NCI-H2107 (cell line): ENCODE data around the gene OR5AN1.
"Not testable (repeated sequence)": the region's sequence is repeated elsewhere in the genome, so short reads cannot be mapped to it uniquely, and the experiment has no call there.

Experiments used
- DNase-seq: peaks from one replicate; lab custom pipeline; 2025; lab: John Stamatoyannopoulos, UW

OR5AN1 gene

GRCh38 chr11:59358595-59358994 lies at the start of gene OR5AN1:
Gene OR5AN1 (plus strand): TSS chr11:59358895. CDS start chr11:59364459, 5,564 bp downstream.
- no peak for DNase-seq

- DNase-seq, result no peak
These were observed 23.7 kb upstream of the OR5AN1 start for GRCh38 chr11:59335001-59335400.

GRCh38 chr11:59336176-59336575 lies 22.5 kb upstream of the OR5AN1 start:
- no peak for DNase-seq

GRCh38 chr11:59336931-59337330 lies 21.8 kb upstream of the OR5AN1 start:
- DNase-seq, result no peak

- not testable (repeated sequence) for DNase-seq
These were observed 9.0 kb upstream of the OR5AN1 start for GRCh38 chr11:59349657-59350056.

- no peak for DNase-seq
These were observed 3.5 kb upstream of the OR5AN1 start for GRCh38 chr11:59355226-59355625.

GRCh38 chr11:59356561-59356960 lies 2.1 kb upstream of the OR5AN1 start:
- no peak for DNase-seq

- no peak for DNase-seq
These were observed 675 bp upstream of the OR5AN1 start for GRCh38 chr11:59358020-59358419.

- no peak for DNase-seq
These were observed 6.7 kb downstream of the OR5AN1 start for GRCh38 chr11:59365232-59366018.

GRCh38 chr11:59368238-59369022 lies 9.7 kb downstream of the OR5AN1 start:
- DNase-seq, result no peak

- DNase-seq, result not testable (repeated sequence)
These were observed 13.6 kb downstream of the OR5AN1 start for GRCh38 chr11:59372324-59372723.

- DNase-seq, result no peak
These were observed 21.8 kb downstream of the OR5AN1 start for GRCh38 chr11:59380263-59381059.

- no peak for DNase-seq
These were observed 35.5 kb downstream of the OR5AN1 start for GRCh38 chr11:59394186-59394585.

- no peak for DNase-seq
These were observed 42.0 kb downstream of the OR5AN1 start for GRCh38 chr11:59400461-59401261.

GRCh38 chr11:59401262-59401552 lies 42.5 kb downstream of the OR5AN1 start:
- no peak for DNase-seq

GRCh38 chr11:59403546-59403945 lies 44.9 kb downstream of the OR5AN1 start:
- DNase-seq, result no peak

GRCh38 chr11:59413646-59414045 lies 55.0 kb downstream of the OR5AN1 start:
- no peak for DNase-seq

- DNase-seq, result no peak
These were observed 56.4 kb downstream of the OR5AN1 start for GRCh38 chr11:59415111-59415510.

GRCh38 chr11:59416613-59417012 lies 57.9 kb downstream of the OR5AN1 start:
- DNase-seq, result no peak

GRCh38 chr11:59417023-59417422 lies 58.3 kb downstream of the OR5AN1 start:
- no peak for DNase-seq

- DNase-seq, result no peak
These were observed 59.5 kb downstream of the OR5AN1 start for GRCh38 chr11:59418156-59418555.
